Activated CD8-positive, alpha-beta T cell treated with anti-CD3 and anti-CD28 coated beads for 36 hours (primary cell): Measurements from ENCODE around the gene SIGMAR1. TPM values are rescaled to one million over a fixed set of nuclear protein-coding genes. Genes with fewer than 3 reads are reported as not detected.

ENCODE experiments used
- ATAC-seq: fragments of 200-7000 bp; cut with Tn5 transposase; one replicate; pipeline ENCODE4 v1.10.0; 2021; ENCODE audit warnings: mild to moderate bottlenecking, moderate library complexity
- CTCF ChIA-PET: fragments of 350-600 bp; sonication (Branson Sonifier 250); formaldehyde crosslinking; loops from one replicate; lab custom pipeline; 2021; ENCODE audit warnings: antibody characterized with exemption; lab: Charles Lee
- POLR2A ChIA-PET: fragments of 350-600 bp; sonication (Branson Sonifier 250); formaldehyde crosslinking; loops from one replicate; lab custom pipeline; 2021; ENCODE audit warnings: antibody characterized with exemption; lab: Charles Lee
- DNase-seq: peaks from one replicate; pipeline ENCODE4 v3.0.0-alpha.2; 2020
- H3K27ac Mint-ChIP-seq: one replicate; pipeline ENCODE4 v1.8.0; 2021; ENCODE audit warnings: mild to moderate bottlenecking, mixed read lengths
- H3K27me3 Mint-ChIP-seq: one replicate; pipeline ENCODE4 v1.8.0; 2021; ENCODE audit warnings: mixed read lengths
- H3K36me3 Mint-ChIP-seq: one replicate; pipeline ENCODE4 v1.8.0; 2021; ENCODE audit warnings: low read depth, mixed read lengths
- H3K4me1 Mint-ChIP-seq: one replicate; pipeline ENCODE4 v1.8.0; 2021; ENCODE audit warnings: low read depth, mixed read lengths
- H3K4me3 Mint-ChIP-seq: one replicate; pipeline ENCODE4 v1.8.0; 2021; ENCODE audit warnings: mild to moderate bottlenecking, moderate library complexity, mixed read lengths
- H3K9me3 Mint-ChIP-seq: one replicate; pipeline ENCODE4 v1.8.0; 2021; ENCODE audit warnings: mixed read lengths
- CTCF ChIP-seq: fragments of 200-600 bp; IDR thresholded peaks from one replicate; pipeline ENCODE4 v1.8.0; 2022; ENCODE audit warnings: antibody characterized with exemption, mild to moderate bottlenecking
- intact Hi-C: fragments of 100-400 bp; cut with micrococcal nuclease; formaldehyde crosslinking; loops from one replicate; pipeline ENCODE4 v1.10.0; 2022
- total RNA-seq, 2 experiments: library from RNA; stranded (reverse); gene quantifications; one replicate each; pipeline ENCODE4 v1.2.3, GENCODE V29; 2021

The SIGMAR1 gene
- total RNA-seq, 2 experiments from 2014 or later, result 80.7 to 81.2 TPM

- H3K27ac Mint-ChIP-seq, result no peak overlapping the region
- H3K36me3 Mint-ChIP-seq, result peaks cover 4% of the 10 kb centered on the region
- H3K9me3 Mint-ChIP-seq, result peaks cover 9% of the 10 kb centered on the region
- no peak for TF ChIP-seq CTCF
- H3K4me3 Mint-ChIP-seq, result no peak overlapping the region
- no peak for ATAC-seq
- intact Hi-C loops, result no loop called here
- no peak for DNase-seq
- CTCF ChIA-PET, result interaction anchor here (3.8 kb wide), 1 partner anchor 32 kb away, joined by 18 read pairs; no protein-coding TSS in a partner anchor
- H3K4me1 Mint-ChIP-seq, result no peaks in the 10 kb centered on the region
- POLR2A ChIA-PET, result no interaction called here
- H3K27me3 Mint-ChIP-seq, result no peaks in the 10 kb centered on the region
Observed at GRCh38 chr9:34669809-34670562, 32.4 kb upstream of the SIGMAR1 start.

- POLR2A ChIA-PET, result interaction anchor here (1.1 to 1.5 kb wide), 2 partner anchors 21 to 29 kb away, joined by 3 to 12 read pairs; partner anchors contain the start of gene SIGMAR1
- CTCF ChIA-PET, result interaction anchor here (0.9 to 6.5 kb wide), 8 partner anchors 10 to 445 kb away, joined by 3 to 54 read pairs (median 6); partner anchors contain the start of genes GALT and SIGMAR1
- H3K4me1 Mint-ChIP-seq, result peaks cover 22% of the 10 kb centered on the region
Observed at GRCh38 chr9:34665381-34666250, 28.0 kb upstream of the SIGMAR1 start.

GRCh38 chr9:34665067-34665380 lies 27.4 kb upstream of the SIGMAR1 start:
- intact Hi-C loops, result no loop called here
- H3K4me3 Mint-ChIP-seq, result peak overlapping the region; percentile 79
- peaks cover 8% of the 10 kb centered on the region for H3K36me3 Mint-ChIP-seq
- ChIA-PET CTCF (interaction anchor here (0.9 to 6.5 kb wide), 9 partner anchors 9 to 446 kb away, joined by 3 to 54 read pairs (median 4); partner anchors contain the start of genes GALT and SIGMAR1), POLR2A (interaction anchor here (1.1 to 1.5 kb wide), 2 partner anchors 20 to 28 kb away, joined by 3 to 12 read pairs; partner anchors contain the start of gene SIGMAR1)
- TF ChIP-seq CTCF, result no peak
- peaks cover 5% of the 10 kb centered on the region for H3K9me3 Mint-ChIP-seq
- no peaks in the 10 kb centered on the region for H3K27me3 Mint-ChIP-seq
- H3K4me1 Mint-ChIP-seq, result peaks cover 22% of the 10 kb centered on the region
- ATAC-seq, result no peak
- H3K27ac Mint-ChIP-seq, result peak overlapping the region; percentile 83
- no peak for DNase-seq

More at GRCh38 chr9:34665381-34666250, 28.0 kb upstream of the SIGMAR1 start:
- intact Hi-C loops, result no loop called here
- peak overlapping the region; percentile 85 for H3K27ac Mint-ChIP-seq
- H3K9me3 Mint-ChIP-seq, result peaks cover 9% of the 10 kb centered on the region
- no peaks in the 10 kb centered on the region for H3K27me3 Mint-ChIP-seq
- H3K36me3 Mint-ChIP-seq, result peaks cover 5% of the 10 kb centered on the region
- peak overlapping the region; percentile 79 for H3K4me3 Mint-ChIP-seq
- DNase-seq (peak; percentile 91), ATAC-seq (peak; percentile 81)
- TF ChIP-seq CTCF, result no peak

- intact Hi-C loops, result no loop called here
- CTCF ChIA-PET, result interaction anchor here (0.9 to 6.5 kb wide), 11 partner anchors 8 to 446 kb away, joined by 3 to 54 read pairs (median 3); partner anchors contain the start of genes GALT and SIGMAR1
- Mint-ChIP-seq H3K27me3 (no peaks in the 10 kb centered on the region), H3K27ac (peak overlapping the region; percentile 83), H3K4me3 (peak overlapping the region; percentile 79), H3K9me3 (peaks cover 5% of the 10 kb centered on the region), H3K4me1 (peaks cover 22% of the 10 kb centered on the region), H3K36me3 (peaks cover 9% of the 10 kb centered on the region)
- ATAC-seq (peak; percentile 69), DNase-seq (peak; percentile 91)
- peak; percentile 83 for TF ChIP-seq CTCF
- POLR2A ChIA-PET, result interaction anchor here (1.1 to 1.5 kb wide), 3 partner anchors 20 to 28 kb away, joined by 3 to 12 read pairs (median 3); partner anchors contain the start of gene SIGMAR1
Observed at GRCh38 chr9:34664281-34665066, 26.9 kb upstream of the SIGMAR1 start.
